ENCODE results near the gene HSPG2. TPM values are rescaled to one million over a fixed set of nuclear protein-coding genes. Genes with fewer than 3 reads are reported as not detected.

Gene HSPG2
- total and polyA plus RNA-seq, 2 experiments from 2014 or later, result 72.4 to 81.2 TPM

DNA sequence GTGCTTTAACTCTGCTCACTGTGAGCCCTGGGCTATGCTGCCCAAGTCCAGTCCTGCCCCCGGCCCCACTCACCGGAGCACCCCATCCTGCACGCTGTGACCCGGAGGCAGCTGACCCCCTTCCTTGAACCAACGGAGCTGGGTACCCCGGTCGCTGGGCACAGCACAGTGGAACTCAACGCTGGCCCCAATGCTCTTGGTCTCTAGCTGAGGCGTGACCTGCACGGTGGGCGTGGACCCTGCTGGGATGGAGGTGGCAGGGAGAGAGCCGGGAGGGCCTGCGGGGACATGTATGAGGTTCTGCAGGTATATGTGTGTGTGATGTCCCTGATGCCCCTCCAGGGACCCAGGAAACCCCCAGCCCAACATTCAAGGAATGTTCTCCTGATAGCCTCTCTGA lies 100.4 kb downstream of the HSPG2 start:
- no peak for TF ChIP-seq EZH2 (IDR thresholded peaks at IDR 0.05; ENCODE audit: borderline replicate concordance)
- TF ChIP-seq, protein P1, sequence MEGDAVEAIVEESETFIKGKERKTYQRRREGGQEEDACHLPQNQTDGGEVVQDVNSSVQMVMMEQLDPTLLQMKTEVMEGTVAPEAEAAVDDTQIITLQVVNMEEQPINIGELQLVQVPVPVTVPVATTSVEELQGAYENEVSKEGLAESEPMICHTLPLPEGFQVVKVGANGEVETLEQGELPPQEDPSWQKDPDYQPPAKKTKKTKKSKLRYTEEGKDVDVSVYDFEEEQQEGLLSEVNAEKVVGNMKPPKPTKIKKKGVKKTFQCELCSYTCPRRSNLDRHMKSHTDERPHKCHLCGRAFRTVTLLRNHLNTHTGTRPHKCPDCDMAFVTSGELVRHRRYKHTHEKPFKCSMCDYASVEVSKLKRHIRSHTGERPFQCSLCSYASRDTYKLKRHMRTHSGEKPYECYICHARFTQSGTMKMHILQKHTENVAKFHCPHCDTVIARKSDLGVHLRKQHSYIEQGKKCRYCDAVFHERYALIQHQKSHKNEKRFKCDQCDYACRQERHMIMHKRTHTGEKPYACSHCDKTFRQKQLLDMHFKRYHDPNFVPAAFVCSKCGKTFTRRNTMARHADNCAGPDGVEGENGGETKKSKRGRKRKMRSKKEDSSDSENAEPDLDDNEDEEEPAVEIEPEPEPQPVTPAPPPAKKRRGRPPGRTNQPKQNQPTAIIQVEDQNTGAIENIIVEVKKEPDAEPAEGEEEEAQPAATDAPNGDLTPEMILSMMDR (IDR thresholded peaks at IDR 0.05; ENCODE audit: poor library complexity), result no peak
- TF ChIP-seq EZH2phosphoT487 (IDR thresholded peaks at IDR 0.05; ENCODE audit: low read depth, severe bottlenecking, unreplicated experiment), result no peak

DNA sequence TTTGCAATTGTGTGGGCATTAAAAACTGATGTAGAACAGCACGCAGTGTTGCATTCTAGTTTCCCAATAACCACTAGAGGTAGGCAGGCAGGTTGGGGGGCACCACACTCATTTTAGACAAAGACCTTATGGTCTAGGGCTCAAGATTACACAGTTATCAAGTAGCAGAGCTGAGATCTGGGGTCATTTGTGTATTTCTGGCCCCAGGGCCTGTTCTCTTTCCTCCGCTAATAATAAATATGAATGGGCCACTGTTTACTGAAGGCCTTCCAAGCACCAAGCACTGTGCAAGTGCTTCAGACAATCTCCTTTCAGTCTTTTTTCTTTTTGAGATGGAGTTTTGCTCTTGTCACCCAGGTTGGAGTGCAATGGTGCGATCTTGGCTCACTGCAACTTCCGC lies 101.1 kb downstream of the HSPG2 start:
- H3K4me2 ChIP-seq, result no peak overlapping the region
- H3K79me2 ChIP-seq, result no peaks in the 10 kb centered on the region
- WGBS (ENCODE audit: low lambda C conversion rate, missing lambda C conversion rate), result 100% methylated on average over 4 of the region's 4 CpGs
- H3K27ac ChIP-seq, result no peak overlapping the region
- no peak for DNase-seq (ENCODE audit: low spot score)
- H3K9me2 ChIP-seq (replicated peaks; ENCODE audit: insufficient read depth), result no peaks in the 10 kb centered on the region
- no peaks in the 10 kb centered on the region for H3K4me1 ChIP-seq (ENCODE audit: insufficient read depth)
- H4K20me1 ChIP-seq (ENCODE audit: insufficient read depth, poor library complexity, severe bottlenecking), result no peaks in the 10 kb centered on the region
- H3K9me3 ChIP-seq (ENCODE audit: low read depth), result no peaks in the 10 kb centered on the region
- no peak overlapping the region for H2AFZ ChIP-seq
- no peak for TF ChIP-seq EZH2 (IDR thresholded peaks at IDR 0.05; ENCODE audit: borderline replicate concordance)
- TF ChIP-seq, protein P1 (IDR thresholded peaks at IDR 0.05; ENCODE audit: poor library complexity), result no peak
- TF ChIP-seq EZH2phosphoT487 (IDR thresholded peaks at IDR 0.05; ENCODE audit: low read depth, severe bottlenecking, unreplicated experiment), result no peak
- H3K36me3 ChIP-seq (replicated peaks; ENCODE audit: insufficient read depth, low read depth), result peaks cover 2% of the 10 kb centered on the region
- no peak overlapping the region for H3K4me3 ChIP-seq
- no peaks in the 10 kb centered on the region for H3K27me3 ChIP-seq

More for the DNA sequence above, 100.4 kb downstream of the HSPG2 start:
- H3K4me1 ChIP-seq (ENCODE audit: insufficient read depth), result no peaks in the 10 kb centered on the region
- WGBS (ENCODE audit: low lambda C conversion rate, missing lambda C conversion rate), result 99% methylated on average over 13 of the region's 13 CpGs
- H3K27ac ChIP-seq, result no peak overlapping the region
- H3K9me3 ChIP-seq (ENCODE audit: low read depth), result no peaks in the 10 kb centered on the region
- H4K20me1 ChIP-seq (ENCODE audit: insufficient read depth, poor library complexity, severe bottlenecking), result no peaks in the 10 kb centered on the region
- no peak overlapping the region for H3K4me3 ChIP-seq
- DNase-seq (ENCODE audit: low spot score), result no peak
- no peaks in the 10 kb centered on the region for H3K79me2 ChIP-seq
- no peaks in the 10 kb centered on the region for H3K27me3 ChIP-seq
- no peak overlapping the region for H2AFZ ChIP-seq
- no peaks in the 10 kb centered on the region for H3K9me2 ChIP-seq (replicated peaks; ENCODE audit: insufficient read depth)
- H3K4me2 ChIP-seq, result no peak overlapping the region
- peaks cover 2% of the 10 kb centered on the region for H3K36me3 ChIP-seq (replicated peaks; ENCODE audit: insufficient read depth, low read depth)

DNA sequence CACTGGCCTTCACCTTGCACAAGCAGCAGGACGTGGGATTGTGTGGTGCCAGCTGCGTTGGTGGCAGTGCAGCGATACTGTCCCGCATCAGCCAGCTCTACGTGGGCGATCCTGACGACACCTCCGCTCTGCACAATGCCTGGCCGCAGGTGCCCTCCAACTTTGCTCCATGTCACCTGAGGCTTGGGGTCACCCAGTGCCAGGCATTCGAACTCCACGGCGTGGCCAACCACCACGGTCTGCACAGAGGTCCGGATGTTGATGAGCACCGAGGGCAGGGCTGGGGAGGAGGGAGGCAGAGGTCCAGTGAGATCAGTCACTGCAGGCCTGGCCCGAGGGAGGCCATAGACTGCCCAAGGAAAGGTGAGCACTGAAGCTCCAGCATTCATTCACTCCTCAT lies 102.4 kb downstream of the HSPG2 start:
- no peak overlapping the region for H2AFZ ChIP-seq
- TF ChIP-seq, protein P1 (IDR thresholded peaks at IDR 0.05; ENCODE audit: poor library complexity), result no peak
- TF ChIP-seq EZH2phosphoT487 (IDR thresholded peaks at IDR 0.05; ENCODE audit: low read depth, severe bottlenecking, unreplicated experiment) (no peak), EZH2 (IDR thresholded peaks at IDR 0.05; ENCODE audit: borderline replicate concordance) (no peak)
- H3K36me3 ChIP-seq (replicated peaks; ENCODE audit: insufficient read depth, low read depth), result peaks cover 2% of the 10 kb centered on the region
- H4K20me1 ChIP-seq (ENCODE audit: insufficient read depth, poor library complexity, severe bottlenecking), result no peaks in the 10 kb centered on the region
- H3K9me3 ChIP-seq (ENCODE audit: low read depth), result no peaks in the 10 kb centered on the region
- no peaks in the 10 kb centered on the region for H3K4me1 ChIP-seq (ENCODE audit: insufficient read depth)
- WGBS (ENCODE audit: low lambda C conversion rate, missing lambda C conversion rate), result 99% methylated on average over 16 of the region's 16 CpGs
- no peaks in the 10 kb centered on the region for H3K9me2 ChIP-seq (replicated peaks; ENCODE audit: insufficient read depth)
- no peak overlapping the region for H3K4me3 ChIP-seq
- no peak overlapping the region for H3K27ac ChIP-seq
- DNase-seq (ENCODE audit: low spot score), result no peak
- no peak overlapping the region for H3K4me2 ChIP-seq
- H3K27me3 ChIP-seq, result no peaks in the 10 kb centered on the region
- no peaks in the 10 kb centered on the region for H3K79me2 ChIP-seq

DNA sequence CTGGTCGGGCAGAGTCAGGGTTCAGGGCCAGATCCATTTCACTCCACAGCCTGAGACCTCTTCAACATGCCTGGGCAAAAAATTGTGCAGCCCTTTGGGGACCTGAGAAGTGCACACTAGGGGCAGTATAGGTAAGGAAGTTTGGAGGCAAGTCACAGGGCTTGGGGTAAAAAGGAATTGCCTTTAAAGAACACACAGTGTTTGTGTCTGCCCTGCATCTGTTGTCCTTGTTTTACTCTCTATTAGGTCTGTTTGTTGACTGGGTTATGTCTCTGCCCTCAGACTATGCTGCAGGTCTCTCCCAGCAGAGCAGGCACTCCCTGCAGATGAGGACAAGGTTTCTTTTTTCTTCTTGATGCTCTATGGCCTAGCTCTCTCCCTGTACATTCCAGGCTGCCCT lies 103.0 kb downstream of the HSPG2 start:
- Histone ChIP-seq H3K27me3 (no peaks in the 10 kb centered on the region), H3K79me2 (no peaks in the 10 kb centered on the region), H3K27ac (no peak overlapping the region), H3K4me1 (ENCODE audit: insufficient read depth) (no peaks in the 10 kb centered on the region), H3K36me3 (replicated peaks; ENCODE audit: insufficient read depth, low read depth) (peaks cover 2% of the 10 kb centered on the region), H3K9me3 (ENCODE audit: low read depth) (no peaks in the 10 kb centered on the region), H4K20me1 (ENCODE audit: insufficient read depth, poor library complexity, severe bottlenecking) (no peaks in the 10 kb centered on the region), H3K4me3 (no peak overlapping the region), H3K4me2 (no peak overlapping the region), H3K9me2 (replicated peaks; ENCODE audit: insufficient read depth) (no peaks in the 10 kb centered on the region), H2AFZ (no peak overlapping the region)
- no peak for DNase-seq (ENCODE audit: low spot score)
- WGBS (ENCODE audit: low lambda C conversion rate, missing lambda C conversion rate), result 90% methylated on average over 1 of the region's 1 CpG
- TF ChIP-seq, protein P1 (IDR thresholded peaks at IDR 0.05; ENCODE audit: poor library complexity), result no peak
- TF ChIP-seq EZH2phosphoT487 (IDR thresholded peaks at IDR 0.05; ENCODE audit: low read depth, severe bottlenecking, unreplicated experiment), result no peak
- no peak for TF ChIP-seq EZH2 (IDR thresholded peaks at IDR 0.05; ENCODE audit: borderline replicate concordance)
